NCI-H2081 (cell line): ENCODE results near the gene FASTK.
A peak's percentile ranks its signal among the peaks of the same experiment; 100 is the strongest.

ENCODE experiments used
- DNase-seq, 2 experiments: peaks; one replicate each; lab custom pipeline; 2025; lab: John Stamatoyannopoulos, UW

FASTK gene

GRCh38 chr7:151118108-151119054 is 37.8 kb upstream of the FASTK start:
- DNase-seq, result no peak

- DNase-seq, result no peak
These were observed 37.0 kb upstream of the FASTK start for GRCh38 chr7:151117565-151117964.

- DNase-seq, result no peak
These were observed 36.2 kb upstream of the FASTK start for GRCh38 chr7:151116603-151117440.

GRCh38 chr7:151115836-151116418 is 35.3 kb upstream of the FASTK start:
- DNase-seq, result no peak

- no peak for DNase-seq
These were observed 34.7 kb upstream of the FASTK start for GRCh38 chr7:151115121-151115835.

- DNase-seq, result no peak
These were observed 33.8 kb upstream of the FASTK start for GRCh38 chr7:151114151-151115090.

- no peak for DNase-seq
These were observed 32.9 kb upstream of the FASTK start for GRCh38 chr7:151113344-151114150.

- peak; percentile 64 to 70 for DNase-seq
These were observed 30.5 kb upstream of the FASTK start for GRCh38 chr7:151110941-151111645.

GRCh38 chr7:151110236-151110940 is 29.8 kb upstream of the FASTK start:
- DNase-seq, result no peak

- no peak for DNase-seq
These were observed 28.8 kb upstream of the FASTK start for GRCh38 chr7:151109094-151110048.

GRCh38 chr7:151107882-151108281 is 27.3 kb upstream of the FASTK start:
- no peak for DNase-seq

- DNase-seq, result no peak
These were observed 24.0 kb upstream of the FASTK start for GRCh38 chr7:151104411-151105235.

GRCh38 chr7:151103973-151104372 is 23.4 kb upstream of the FASTK start:
- no peak for DNase-seq

- no peak for DNase-seq
These were observed 22.4 kb upstream of the FASTK start for GRCh38 chr7:151102991-151103390.

GRCh38 chr7:151101621-151102396 is 21.2 kb upstream of the FASTK start:
- DNase-seq, result no peak

GRCh38 chr7:151100921-151101320 is 20.3 kb upstream of the FASTK start:
- DNase-seq, result no peak
